HG02642 (cell line): ENCODE data around the gene ROPN1L.

Source experiments
- ATAC-seq: cut with Tn5 transposase; IDR thresholded peaks from one replicate; pipeline ENCODE4 v1.9.1; 2021; ENCODE audit warnings: mild to moderate bottlenecking; ENCODE audit not compliant: unreplicated experiment, poor library complexity

Gene ROPN1L

GRCh38 chr5:10455277-10455670 lies 13.6 kb downstream of the ROPN1L start:
- no peak for ATAC-seq

- no peak for ATAC-seq
These were observed 15.1 kb downstream of the ROPN1L start for GRCh38 chr5:10456583-10457420.

GRCh38 chr5:10457682-10458574 lies 16.2 kb downstream of the ROPN1L start:
- ATAC-seq = no peak

- ATAC-seq = no peak
These were observed 17.7 kb downstream of the ROPN1L start for GRCh38 chr5:10459080-10460055.

GRCh38 chr5:10460252-10460906 lies 18.7 kb downstream of the ROPN1L start:
- no peak for ATAC-seq

- no peak for ATAC-seq
These were observed 19.4 kb downstream of the ROPN1L start for GRCh38 chr5:10461041-10461440.

- ATAC-seq = no peak
These were observed 20.4 kb downstream of the ROPN1L start for GRCh38 chr5:10461904-10462555.

- no peak for ATAC-seq
These were observed 21.9 kb downstream of the ROPN1L start for GRCh38 chr5:10463566-10463965.

- no peak for ATAC-seq
These were observed 22.5 kb downstream of the ROPN1L start for GRCh38 chr5:10464173-10464572.

GRCh38 chr5:10465726-10466125 lies 24.0 kb downstream of the ROPN1L start:
- ATAC-seq = no peak

GRCh38 chr5:10466446-10467073 lies 24.9 kb downstream of the ROPN1L start:
- no peak for ATAC-seq

- no peak for ATAC-seq
These were observed 25.9 kb downstream of the ROPN1L start for GRCh38 chr5:10467281-10468198.

- no peak for ATAC-seq
These were observed 26.6 kb downstream of the ROPN1L start for GRCh38 chr5:10468256-10468655.

- ATAC-seq = no peak
These were observed 27.8 kb downstream of the ROPN1L start for GRCh38 chr5:10469253-10470050.

- ATAC-seq = no peak
These were observed 29.0 kb downstream of the ROPN1L start for GRCh38 chr5:10470669-10471068.

GRCh38 chr5:10471677-10472076 lies 30.0 kb downstream of the ROPN1L start:
- ATAC-seq = no peak

GRCh38 chr5:10474521-10475075 lies 32.9 kb downstream of the ROPN1L start:
- no peak for ATAC-seq
